Heart left ventricle (tissue), 16 donors: ENCODE data around the gene SLIT1. TPM values are rescaled to one million over a fixed set of nuclear protein-coding genes. Genes with fewer than 3 reads are reported as not detected.

Source experiments
- ATAC-seq, 4 donors: fragments of 200-7000 bp; cut with Tn5 transposase; one replicate each; pipeline ENCODE4 v1.9.1; 2020 to 2022; ENCODE audit warnings: moderate library complexity in 4 of 4, mild to moderate bottlenecking in 3 of 4, moderate number of reproducible peaks in 1 of 4
- DNase-seq, 5 donors: peaks; one replicate each; pipeline ENCODE4 v3.0.0-alpha.2; 2020
- H3K27ac ChIP-seq, 12 donors: fragments of 200-600 bp; sonication (generic) in 4 of 12; one replicate each; pipeline versions ENCODE4 v1.5.0 to v1.8.0; 2016 to 2022; ENCODE audit warnings: mild to moderate bottlenecking in 2 of 12
- H3K27me3 ChIP-seq, 9 donors: fragments of 200-600 bp; sonication (generic) in 2 of 9; one replicate each; pipeline versions ENCODE4 v1.5.1 to v1.8.0; 2016 to 2022; ENCODE audit warnings: mild to moderate bottlenecking in 3 of 9
- H3K36me3 ChIP-seq, 9 donors: fragments of 200-600 bp; sonication (generic) in 2 of 9; one replicate each; pipeline versions ENCODE4 v1.5.0 to v1.8.0; 2018 to 2022; ENCODE audit warnings: mild to moderate bottlenecking in 2 of 9
- H3K4me1 ChIP-seq, 12 donors: fragments of 200-600 bp; sonication (generic) in 4 of 12; one replicate each; pipeline versions ENCODE4 v1.5.0 to v1.8.0; 2016 to 2022; ENCODE audit warnings: mild to moderate bottlenecking in 3 of 12
- H3K4me3 ChIP-seq, 12 donors: fragments of 200-600 bp; sonication (generic) in 4 of 12; one replicate each; pipeline versions ENCODE4 v1.5.0 to v1.8.0; 2017 to 2022; ENCODE audit warnings: mild to moderate bottlenecking in 9 of 12, moderate library complexity in 4 of 12
- H3K9me3 ChIP-seq, 12 donors: fragments of 200-600 bp; sonication (generic) in 4 of 12; one replicate each; pipeline versions ENCODE4 v1.5.0 to v1.8.0; 2016 to 2022; ENCODE audit warnings: mild to moderate bottlenecking in 1 of 12
- POLR2A ChIP-seq, 2 donors: fragments of 450-650 bp; IDR thresholded peaks; one replicate each; pipeline ENCODE4 v1.6.1; 2017; ENCODE audit warnings: antibody characterized with exemption in 2 of 2, mild to moderate bottlenecking in 2 of 2, moderate library complexity in 2 of 2
- WGBS, 4 donors: extraction: QIAGEN DNeasy Blood & Tissue Kit in 2 of 4; methylation state at CpG; one replicate each; pipeline versions ENCODE4 v1.1.5 to v1.1.7; 2013 to 2018; 5-methylcytosine and 5-hydroxymethylcytosine counted together
- intact Hi-C, 10 donors: fragments of 100-400 bp; cut with DNase I; formaldehyde crosslinking; loops; one replicate each; pipeline versions ENCODE4 v1.11.1 to v1.14.2; 2022
- polyA plus RNA-seq, 2 donors: library from polyadenylated mRNA; stranded (reverse); fragments of 200-250 nt; gene quantifications; one replicate each; pipeline ENCODE4 v1.2.3, GENCODE V29; 2013
- total RNA-seq, 9 donors: library from RNA; depleted of rRNA in 2 of 9; stranded (reverse); fragments of >200 nt in 2 of 9; fragmentation: NEBNext Ultra II Directional in 3 of 9; extraction: Animal tissue kit (Norgen Biotek cat#: 25700) in 3 of 9; gene quantifications; one replicate each; pipeline versions ENCODE4 v1.1.0 to v1.2.4, GENCODE V29; 2016 to 2023
- TF ChIP-seq, protein P1 (sequence below), 12 donors: fragments of 200-600 bp; sonication (generic) in 4 of 12; IDR thresholded peaks; one replicate each; pipeline versions ENCODE4 v1.5.0 to v1.8.0; 2018 to 2022; ENCODE audit warnings: antibody characterized with exemption in 12 of 12, mild to moderate bottlenecking in 5 of 12
- donor health status: ischemic (EF 13 %, LVEDD 7.1; RV severe dilation, severe dysfunction).
- donor health status: healthy with polysubstance abuse.
- donor health status: DM: no; HTN: yes; CAD: no.
- donor health status: DM: no; HTN: no; CAD: no.
- donor health status: ischemic (EF 25% LVEDD 6.9; RV normal size, moderate dysfunction).
- donor health status: ischemic (EF 25% LVEDD 5.7; RV mildly dilated, moderate dysfunction).
- donor health status: healthy.
- donor health status: DM: yes; HTN: yes; CAD: no.
- donor health status: ischemic (EF 35%, LVEDD 5.7; RV mildly dilated, moderate dysfunction).
- donor health status: nonischemic (EF 11% LVEDD 7.7; RV severe dilation, severe dysfunction).
- donor health status: DM: yes; HTN: yes; CAD: no.
- donor health status: PGD.
- donor health status: ischemic (EF 29% LVEDD 5.4; RV normal size, mild dysfunction).
- donor health status: nonischemic (EF 23%, LVEDD 6.1; RV moderate dilation, normal function).

The SLIT1 gene
- total and polyA plus RNA-seq, 11 donors = 0.04 to 0.61 (median 0.12) TPM

DNA sequence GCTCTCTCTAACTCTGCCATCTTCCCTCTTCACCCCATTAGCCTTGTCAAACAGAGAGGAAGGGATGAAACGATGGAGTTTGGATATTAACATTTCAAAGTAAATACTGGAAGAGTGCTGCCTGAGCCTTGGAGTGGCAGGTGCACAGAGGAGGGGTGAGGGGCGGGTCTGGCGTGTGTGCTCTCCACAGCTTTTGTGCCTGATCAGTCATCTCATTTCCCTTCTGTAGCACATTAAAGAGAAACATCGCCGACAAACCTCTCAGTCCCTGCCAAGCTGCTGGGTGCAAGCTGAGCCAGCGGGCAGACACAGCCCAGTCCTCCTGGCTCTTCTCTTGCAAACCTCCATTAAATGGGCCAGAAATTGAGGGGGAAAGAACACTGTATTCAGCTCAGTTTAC lies 76.2 kb downstream of the SLIT1 start:
- intact Hi-C loops = no loop called here
- TF ChIP-seq, protein P1, sequence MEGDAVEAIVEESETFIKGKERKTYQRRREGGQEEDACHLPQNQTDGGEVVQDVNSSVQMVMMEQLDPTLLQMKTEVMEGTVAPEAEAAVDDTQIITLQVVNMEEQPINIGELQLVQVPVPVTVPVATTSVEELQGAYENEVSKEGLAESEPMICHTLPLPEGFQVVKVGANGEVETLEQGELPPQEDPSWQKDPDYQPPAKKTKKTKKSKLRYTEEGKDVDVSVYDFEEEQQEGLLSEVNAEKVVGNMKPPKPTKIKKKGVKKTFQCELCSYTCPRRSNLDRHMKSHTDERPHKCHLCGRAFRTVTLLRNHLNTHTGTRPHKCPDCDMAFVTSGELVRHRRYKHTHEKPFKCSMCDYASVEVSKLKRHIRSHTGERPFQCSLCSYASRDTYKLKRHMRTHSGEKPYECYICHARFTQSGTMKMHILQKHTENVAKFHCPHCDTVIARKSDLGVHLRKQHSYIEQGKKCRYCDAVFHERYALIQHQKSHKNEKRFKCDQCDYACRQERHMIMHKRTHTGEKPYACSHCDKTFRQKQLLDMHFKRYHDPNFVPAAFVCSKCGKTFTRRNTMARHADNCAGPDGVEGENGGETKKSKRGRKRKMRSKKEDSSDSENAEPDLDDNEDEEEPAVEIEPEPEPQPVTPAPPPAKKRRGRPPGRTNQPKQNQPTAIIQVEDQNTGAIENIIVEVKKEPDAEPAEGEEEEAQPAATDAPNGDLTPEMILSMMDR (IDR thresholded peaks at IDR 0.05) = no peak
- TF ChIP-seq POLR2A (IDR thresholded peaks at IDR 0.05) = no peak
- no peak for ATAC-seq
- Histone ChIP-seq H3K4me1 (peaks cover 0 to 14% (median 0%) of the 10 kb centered on the region in 12 donors), H3K9me3 (no peaks in the 10 kb centered on the region), H3K4me3 (no peak overlapping the region), H3K27ac (no peak overlapping the region), H3K36me3 (no peaks in the 10 kb centered on the region), H3K27me3 (no peaks in the 10 kb centered on the region)
- WGBS, 4 donors = 47 to 69% (median 63%) methylated on average over 6 of the region's 6 CpGs
- DNase-seq = no peak

DNA sequence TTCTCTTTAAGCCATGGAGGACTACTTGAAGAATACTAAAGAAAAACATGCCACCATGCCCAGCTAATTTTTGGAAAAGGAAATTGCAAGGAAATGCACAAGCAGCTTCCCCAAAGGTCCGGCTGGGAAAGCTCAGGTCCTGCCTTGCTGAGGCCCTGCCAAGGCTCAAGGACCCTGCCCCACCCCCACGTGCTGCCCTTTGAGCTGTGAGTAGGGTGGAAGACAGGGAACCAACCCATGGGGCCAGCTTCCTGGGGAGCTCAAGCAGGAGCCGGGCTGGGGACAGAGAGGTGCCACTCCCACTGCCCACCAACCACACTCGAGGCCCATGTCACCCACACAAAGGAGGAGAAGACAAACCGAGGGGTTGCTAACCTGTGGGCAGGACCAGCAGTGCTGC lies 78.2 kb downstream of the SLIT1 start:
- Histone ChIP-seq H3K36me3 (no peaks in the 10 kb centered on the region), H3K9me3 (no peaks in the 10 kb centered on the region), H3K4me3 (no peak overlapping the region), H3K27ac (no peak overlapping the region), H3K27me3 (no peaks in the 10 kb centered on the region), H3K4me1 (peaks cover 0 to 25% (median 0%) of the 10 kb centered on the region in 12 donors)
- 72 to 79% (median 73%) methylated on average over 3 to 5 of the region's 5 CpGs for WGBS, 4 donors
- no peak for DNase-seq
- intact Hi-C loops = no loop called here
- TF ChIP-seq POLR2A (IDR thresholded peaks at IDR 0.05) = no peak
- TF ChIP-seq, protein P1 (IDR thresholded peaks at IDR 0.05) = no peak
- no peak for ATAC-seq

DNA sequence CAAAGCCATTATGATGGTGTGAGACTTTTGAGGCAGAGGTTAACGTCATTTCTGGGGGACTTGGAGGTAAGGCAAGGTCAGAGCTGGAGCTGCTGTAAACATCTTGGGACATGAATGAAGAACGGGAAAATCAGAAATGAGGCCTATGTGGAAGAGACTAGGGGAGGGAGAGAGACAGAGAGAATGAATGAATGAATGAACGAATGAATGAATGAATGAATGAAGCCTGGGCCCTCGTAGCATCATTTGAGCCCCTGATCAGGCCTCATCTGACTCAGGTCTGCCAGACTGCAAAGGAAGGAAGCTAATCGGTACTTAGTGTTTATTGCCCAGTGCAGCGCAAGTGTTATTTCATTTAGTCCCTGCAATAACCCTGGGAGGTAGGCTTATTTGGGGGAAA lies 79.6 kb downstream of the SLIT1 start:
- 66 to 79% (median 72%) methylated on average over 6 of the region's 6 CpGs for WGBS, 4 donors
- no peak for DNase-seq
- peaks cover 0 to 36% (median 0%) of the 10 kb centered on the region in 12 donors for H3K4me1 ChIP-seq
- no peaks in the 10 kb centered on the region for H3K36me3 ChIP-seq
- no peak overlapping the region for H3K4me3 ChIP-seq
- no peak overlapping the region for H3K27ac ChIP-seq
- no peaks in the 10 kb centered on the region for H3K27me3 ChIP-seq
- intact Hi-C loops = no loop called here
- H3K9me3 ChIP-seq = no peaks in the 10 kb centered on the region
- TF ChIP-seq, protein P1 (IDR thresholded peaks at IDR 0.05) = no peak
- TF ChIP-seq POLR2A (IDR thresholded peaks at IDR 0.05) = no peak
- ATAC-seq = no peak

DNA sequence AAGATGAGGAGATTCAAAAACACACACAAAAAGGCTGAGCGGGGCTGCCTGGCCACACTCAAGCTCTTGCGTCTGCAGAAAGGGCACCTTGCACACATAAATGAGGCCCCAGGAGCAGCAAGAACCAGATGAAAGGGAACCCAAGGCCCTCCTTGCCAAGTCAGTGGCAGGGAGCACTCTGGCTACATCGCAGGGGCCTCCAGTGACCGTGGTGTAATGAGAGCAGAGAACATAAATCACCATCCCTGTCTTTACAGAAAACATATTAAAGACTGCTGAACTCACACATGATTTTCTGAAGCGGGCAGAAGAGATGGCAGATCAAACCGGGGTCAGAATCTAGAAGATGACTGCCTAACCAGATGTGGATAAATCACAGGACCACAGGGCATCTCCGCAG lies 80.5 kb downstream of the SLIT1 start:
- Histone ChIP-seq H3K27ac (no peak overlapping the region), H3K27me3 (no peaks in the 10 kb centered on the region), H3K36me3 (no peaks in the 10 kb centered on the region), H3K4me1 (peaks cover 0 to 41% (median 0%) of the 10 kb centered on the region in 12 donors), H3K9me3 (no peaks in the 10 kb centered on the region), H3K4me3 (no peak overlapping the region)
- ATAC-seq (no peak), DNase-seq (no peak)
- TF ChIP-seq, protein P1 (IDR thresholded peaks at IDR 0.05) = no peak
- no peak for TF ChIP-seq POLR2A (IDR thresholded peaks at IDR 0.05)
- 87 to 93% (median 90%) methylated on average over 7 of the region's 7 CpGs for WGBS, 4 donors
- intact Hi-C loops = no loop called here
